ENCODE results near the gene P4HTM.
"Not testable (repeated sequence)": the region's sequence is repeated elsewhere in the genome, so short reads cannot be mapped to it uniquely, and the experiment has no call there.

P4HTM gene

DNA sequence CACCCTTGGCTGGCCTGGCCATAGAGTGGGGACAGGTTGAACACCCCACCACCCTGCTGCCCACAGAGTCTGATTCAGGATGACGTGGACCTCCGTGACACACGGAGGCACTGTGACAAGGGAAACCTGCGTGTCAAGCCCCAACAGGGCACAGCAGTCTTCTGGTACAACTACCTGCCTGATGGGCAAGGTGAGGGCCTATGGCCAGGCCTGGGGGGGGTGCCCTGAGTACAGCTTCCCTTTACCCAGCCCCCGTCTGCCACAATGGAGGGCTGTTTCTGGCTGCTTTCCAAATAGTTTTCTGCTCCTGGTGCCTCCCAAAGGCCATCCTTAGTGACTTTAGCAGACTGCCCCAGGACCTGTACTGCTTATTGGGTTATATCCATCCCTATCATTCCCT, 16.0 kb downstream of the P4HTM start:
- peak overlapping the region; percentile 97 for H3K27ac ChIP-seq
- POLR2A ChIA-PET (ENCODE audit: low non-redundant PET): no interaction called here
- CTCF ChIA-PET: interaction anchor here (1.3 kb wide), 1 partner anchor 16 kb away, joined by 3 read pairs; the partner anchor contains the start of gene P4HTM
- no peak for DNase-seq (ENCODE audit: low spot score)
- TF ChIP-seq, protein P1, sequence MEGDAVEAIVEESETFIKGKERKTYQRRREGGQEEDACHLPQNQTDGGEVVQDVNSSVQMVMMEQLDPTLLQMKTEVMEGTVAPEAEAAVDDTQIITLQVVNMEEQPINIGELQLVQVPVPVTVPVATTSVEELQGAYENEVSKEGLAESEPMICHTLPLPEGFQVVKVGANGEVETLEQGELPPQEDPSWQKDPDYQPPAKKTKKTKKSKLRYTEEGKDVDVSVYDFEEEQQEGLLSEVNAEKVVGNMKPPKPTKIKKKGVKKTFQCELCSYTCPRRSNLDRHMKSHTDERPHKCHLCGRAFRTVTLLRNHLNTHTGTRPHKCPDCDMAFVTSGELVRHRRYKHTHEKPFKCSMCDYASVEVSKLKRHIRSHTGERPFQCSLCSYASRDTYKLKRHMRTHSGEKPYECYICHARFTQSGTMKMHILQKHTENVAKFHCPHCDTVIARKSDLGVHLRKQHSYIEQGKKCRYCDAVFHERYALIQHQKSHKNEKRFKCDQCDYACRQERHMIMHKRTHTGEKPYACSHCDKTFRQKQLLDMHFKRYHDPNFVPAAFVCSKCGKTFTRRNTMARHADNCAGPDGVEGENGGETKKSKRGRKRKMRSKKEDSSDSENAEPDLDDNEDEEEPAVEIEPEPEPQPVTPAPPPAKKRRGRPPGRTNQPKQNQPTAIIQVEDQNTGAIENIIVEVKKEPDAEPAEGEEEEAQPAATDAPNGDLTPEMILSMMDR (conservative IDR thresholded peaks at IDR 0.05; ENCODE audit: low read depth): no peak

DNA sequence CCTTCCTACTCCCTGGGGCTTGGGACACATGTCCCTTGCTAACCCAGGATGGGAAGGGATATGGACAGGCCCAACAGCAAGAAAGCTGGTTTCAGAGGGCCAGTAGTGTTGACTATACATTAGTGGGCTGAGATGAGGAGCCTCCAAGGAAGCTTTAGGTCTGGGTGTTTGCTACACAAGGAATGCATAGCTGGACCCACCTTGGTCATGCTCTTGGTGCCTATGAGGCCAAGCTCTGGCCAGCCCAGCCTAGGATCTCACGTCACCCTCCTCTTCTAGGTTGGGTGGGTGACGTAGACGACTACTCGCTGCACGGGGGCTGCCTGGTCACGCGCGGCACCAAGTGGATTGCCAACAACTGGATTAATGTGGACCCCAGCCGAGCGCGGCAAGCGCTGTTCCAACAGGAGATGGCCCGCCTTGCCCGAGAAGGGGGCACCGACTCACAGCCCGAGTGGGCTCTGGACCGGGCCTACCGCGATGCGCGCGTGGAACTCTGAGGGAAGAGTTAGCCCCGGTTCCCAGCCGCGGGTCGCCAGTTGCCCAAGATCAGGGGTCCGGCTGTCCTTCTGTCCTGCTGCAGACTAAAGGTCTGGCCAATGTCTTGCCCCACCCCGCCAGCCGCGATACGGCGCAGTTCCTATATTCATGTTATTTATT, 16.5 kb downstream of the P4HTM start:
- peak overlapping the region; percentile 97 for H3K27ac ChIP-seq
- TF ChIP-seq, protein P1 (conservative IDR thresholded peaks at IDR 0.05; ENCODE audit: low read depth): no peak
- CTCF ChIA-PET: interaction anchor here (0.6 to 1.3 kb wide), 5 partner anchors 17 to 179 kb away, joined by 3 to 5 read pairs (median 3); partner anchors contain the start of gene P4HTM
- DNase-seq (ENCODE audit: low spot score): no peak
- POLR2A ChIA-PET (ENCODE audit: low non-redundant PET): interaction anchor here (0.7 to 1.1 kb wide), 2 partner anchors 14 to 23 kb away, joined by 3 to 4 read pairs; partner anchors contain the start of gene IMPDH2

DNA sequence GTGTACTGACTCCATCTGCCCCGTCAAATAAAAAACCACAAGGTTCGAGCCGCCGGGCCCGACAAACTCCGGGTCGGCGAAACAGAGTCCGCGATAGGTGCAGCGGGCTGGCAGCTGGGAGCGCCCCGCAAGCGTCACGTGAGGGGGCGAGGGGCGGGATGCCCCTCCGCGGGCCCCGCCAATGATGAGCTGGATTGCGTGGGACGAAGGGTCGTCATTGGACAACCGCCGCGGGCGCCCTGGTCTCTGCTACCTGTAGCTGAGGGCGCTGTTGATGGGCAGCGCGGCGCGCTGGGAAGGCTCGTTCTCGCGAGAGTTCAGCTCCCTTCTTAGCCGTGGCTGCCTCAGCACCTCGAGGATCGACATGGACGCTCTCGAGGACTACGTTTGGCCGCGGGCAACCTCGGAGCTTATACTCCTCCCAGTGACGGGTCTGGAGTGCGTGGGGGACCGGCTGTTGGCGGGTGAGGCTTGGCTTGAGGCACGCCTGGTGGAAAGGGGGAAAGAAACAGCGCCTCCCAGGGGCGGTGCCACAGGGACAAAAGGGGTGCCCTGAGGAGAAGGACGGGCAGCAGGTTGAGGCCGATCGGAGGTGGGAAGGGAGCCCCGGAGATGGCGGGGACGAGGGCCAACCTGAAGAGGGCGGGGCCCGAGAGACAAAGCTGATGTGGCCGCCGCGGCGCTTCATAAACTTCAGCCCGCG, 17.2 kb downstream of the P4HTM start, which contains the start of gene WDR6:
Gene WDR6, plus strand, starts transcription at position 324 of the 703 bp plus-strand sequence. Its CDS starts 41 bp downstream, at position 365.
- ChIA-PET CTCF (interaction anchor here (0.6 to 1.3 kb wide), 5 partner anchors 17 to 179 kb away, joined by 3 to 5 read pairs (median 3); partner anchors contain the start of gene P4HTM), POLR2A (ENCODE audit: low non-redundant PET) (interaction anchor here (0.5 to 1.1 kb wide), 5 partner anchors 13 to 459 kb away, joined by 3 to 4 read pairs (median 3); partner anchors contain the start of gene IMPDH2)
- TF ChIP-seq, protein P1 (conservative IDR thresholded peaks at IDR 0.05; ENCODE audit: low read depth): peak; percentile 48
- H3K27ac ChIP-seq: peak within 1 kb of the TSS; percentile 97
- DNase-seq (ENCODE audit: low spot score): peak; percentile 92

DNA sequence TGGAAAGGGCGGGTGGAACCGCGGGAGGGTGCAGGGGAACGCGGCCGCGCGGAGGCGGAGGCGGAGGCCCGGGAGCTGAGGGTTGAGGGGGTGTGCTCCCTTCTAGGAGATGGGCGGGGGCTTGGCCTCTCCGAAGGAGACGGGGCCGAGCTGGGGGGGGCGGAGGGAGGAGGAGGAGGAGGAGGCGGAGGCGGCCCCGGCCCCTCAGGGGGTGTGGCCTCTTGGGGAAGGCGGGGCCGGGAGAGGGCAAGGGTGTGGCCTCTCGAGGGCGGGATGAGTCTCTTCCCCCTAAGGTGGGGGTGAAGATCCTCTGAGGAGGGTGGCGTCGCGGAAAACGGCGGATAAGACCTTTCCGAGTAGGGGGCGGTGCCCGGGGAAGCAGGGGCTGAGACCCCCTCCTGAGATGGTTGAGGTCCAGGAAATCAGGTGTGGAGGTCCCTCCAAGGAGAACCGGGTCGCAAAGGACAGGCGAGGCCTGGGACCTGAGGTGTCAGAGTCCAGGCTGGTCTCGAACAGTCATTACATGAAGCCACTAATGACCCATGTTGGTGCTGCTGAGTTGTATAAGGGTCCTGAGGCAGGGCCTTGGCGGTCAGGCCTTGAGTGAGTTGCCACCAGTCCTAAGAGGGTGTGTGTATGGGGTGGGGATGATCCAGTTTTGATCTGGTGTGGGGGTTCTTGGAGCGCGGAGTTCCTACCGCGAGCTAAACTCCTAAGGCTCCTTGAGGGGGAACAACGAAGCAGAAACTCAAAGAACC, 17.9 kb downstream of the P4HTM start:
- CTCF ChIA-PET: no interaction called here
- DNase-seq (ENCODE audit: low spot score): peak; percentile 83
- POLR2A ChIA-PET (ENCODE audit: low non-redundant PET): interaction anchor here (0.5 to 1.0 kb wide), 3 partner anchors 18 to 458 kb away, joined by 3 read pairs; no protein-coding TSS in a partner anchor
- TF ChIP-seq, protein P1 (conservative IDR thresholded peaks at IDR 0.05; ENCODE audit: low read depth): no peak
- H3K27ac ChIP-seq: peak overlapping the region; percentile 97

DNA sequence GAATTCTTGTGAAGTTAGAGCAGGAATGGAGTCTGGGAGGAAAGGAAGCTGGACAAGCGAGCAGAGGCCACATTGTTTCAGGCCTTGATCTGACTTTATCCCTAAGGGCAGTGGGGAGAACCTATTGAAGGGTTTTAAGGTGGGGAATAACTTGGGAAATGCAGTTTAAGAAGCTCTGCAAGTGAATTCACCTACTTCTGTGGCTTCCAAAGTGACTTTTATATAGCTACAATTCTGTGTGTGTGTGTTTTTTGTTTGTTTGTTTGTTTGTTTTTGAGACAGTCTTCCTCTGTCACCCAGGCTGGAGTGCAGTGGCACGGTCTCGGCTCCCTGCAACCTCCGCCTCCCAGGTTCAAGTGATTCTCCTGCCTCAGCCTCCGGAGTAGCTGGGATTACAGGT, 18.6 kb downstream of the P4HTM start:
- H3K27ac ChIP-seq: peak overlapping the region; percentile 97
- CTCF ChIA-PET; POLR2A ChIA-PET (ENCODE audit: low non-redundant PET); DNase-seq (ENCODE audit: low spot score): not testable (repeated sequence)

DNA sequence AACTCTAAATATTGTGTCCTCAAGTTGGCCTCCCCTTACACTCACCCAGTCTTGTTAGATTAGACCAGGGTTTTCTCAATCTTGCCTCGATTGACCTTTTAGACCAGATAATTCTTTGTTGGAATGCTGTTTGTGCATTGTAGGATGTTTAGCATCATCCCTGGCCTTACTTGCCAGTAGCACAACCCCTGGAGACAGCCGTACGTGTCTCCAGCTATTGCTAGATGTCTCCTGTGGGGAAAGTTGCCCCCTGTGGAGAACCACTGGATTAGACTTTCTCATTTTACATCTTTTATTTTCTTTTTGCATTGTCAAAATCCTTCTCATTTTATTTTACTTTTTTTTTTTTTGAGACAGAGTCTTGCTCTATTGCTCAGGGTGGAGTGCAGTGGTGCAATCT, 19.4 kb downstream of the P4HTM start:
- POLR2A ChIA-PET (ENCODE audit: low non-redundant PET): no interaction called here
- DNase-seq (ENCODE audit: low spot score): no peak
- CTCF ChIA-PET: no interaction called here
- H3K27ac ChIP-seq: peak overlapping the region; percentile 97; the same call in 1 of the 2 replicates
- TF ChIP-seq, protein P1 (conservative IDR thresholded peaks at IDR 0.05; ENCODE audit: low read depth): no peak
